NCI-H2196 treated with DMSO at 0.1 percent for 48 hours (cell line): Measurements from ENCODE around the gene ADK.
A peak's percentile ranks its signal among the peaks of the same experiment; 100 is the strongest.

ENCODE experiments used
- DNase-seq: peaks from one replicate; lab custom pipeline; 2025; ENCODE audit not compliant: unreplicated experiment; lab: John Stamatoyannopoulos, UW

ADK gene

GRCh38 chr10:74705358-74705980 is 554.4 kb downstream of the ADK start:
- DNase-seq, result peak; percentile 57

- DNase-seq, result no peak
Observed at GRCh38 chr10:74706966-74707365, 555.9 kb downstream of the ADK start.

- DNase-seq, result no peak
Observed at GRCh38 chr10:74708246-74708645, 557.2 kb downstream of the ADK start.

- no peak for DNase-seq
Observed at GRCh38 chr10:74718208-74718607, 567.2 kb downstream of the ADK start.

- DNase-seq, result no peak
Observed at GRCh38 chr10:74728225-74728624, 577.2 kb downstream of the ADK start.

- no peak for DNase-seq
Observed at GRCh38 chr10:74730246-74730645, 579.2 kb downstream of the ADK start.

- DNase-seq, result no peak
Observed at GRCh38 chr10:74733612-74734011, 582.6 kb downstream of the ADK start.

GRCh38 chr10:74736029-74736428 is 585.0 kb downstream of the ADK start:
- DNase-seq, result no peak

- DNase-seq, result no peak
Observed at GRCh38 chr10:74738052-74738451, 587.0 kb downstream of the ADK start.

GRCh38 chr10:74738542-74738941 is 587.5 kb downstream of the ADK start:
- DNase-seq, result no peak

GRCh38 chr10:74738985-74739567 is 588.1 kb downstream of the ADK start:
- no peak for DNase-seq

- DNase-seq, result no peak
Observed at GRCh38 chr10:74743401-74743800, 592.4 kb downstream of the ADK start.

GRCh38 chr10:74745449-74745848 is 594.4 kb downstream of the ADK start:
- no peak for DNase-seq

- DNase-seq, result no peak
Observed at GRCh38 chr10:74746813-74747212, 595.8 kb downstream of the ADK start.

GRCh38 chr10:74748468-74749031 is 597.5 kb downstream of the ADK start:
- DNase-seq, result no peak

- no peak for DNase-seq
Observed at GRCh38 chr10:74750848-74751274, 599.8 kb downstream of the ADK start.

- DNase-seq, result no peak
Observed at GRCh38 chr10:74752371-74753040, 601.5 kb downstream of the ADK start.

GRCh38 chr10:74753442-74754211 is 602.6 kb downstream of the ADK start:
- no peak for DNase-seq

GRCh38 chr10:74754381-74754821 is 603.4 kb downstream of the ADK start:
- no peak for DNase-seq

- no peak for DNase-seq
Observed at GRCh38 chr10:74755273-74755672, 604.3 kb downstream of the ADK start.
